GM19372 (cell line): ENCODE measurements around the gene PDE7B.
"Not testable (repeated sequence)": the region's sequence is repeated elsewhere in the genome, so short reads cannot be mapped to it uniquely, and the experiment has no call there.

Source experiments
- ATAC-seq: cut with Tn5 transposase; IDR thresholded peaks from one replicate; pipeline ENCODE4 v1.9.1; 2021; ENCODE audit warnings: mild to moderate bottlenecking, low read depth, moderate library complexity; ENCODE audit not compliant: unreplicated experiment

The PDE7B gene

DNA sequence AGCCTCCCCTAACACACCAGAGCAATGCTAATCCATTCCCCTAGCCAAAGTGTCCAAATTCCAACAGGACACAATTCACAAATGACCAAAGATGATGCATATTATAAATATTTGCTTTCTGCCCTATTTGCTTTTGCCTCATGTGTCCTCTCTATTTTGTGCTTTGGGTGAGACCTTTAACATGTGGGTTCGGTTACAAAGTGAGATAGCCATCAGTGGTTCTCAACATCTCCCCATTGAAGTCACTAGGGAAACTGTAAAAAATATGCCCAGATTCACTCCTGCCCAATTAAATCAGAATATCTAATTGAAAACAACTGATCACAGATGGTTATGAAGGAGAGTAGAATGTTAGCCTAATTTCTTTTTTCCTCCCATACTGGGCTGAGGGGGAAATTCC, 239.4 kb downstream of the PDE7B start:
- ATAC-seq, result no peak

GRCh38 chr6:136092897-136093296, 241.4 kb downstream of the PDE7B start:
- no peak for ATAC-seq

DNA sequence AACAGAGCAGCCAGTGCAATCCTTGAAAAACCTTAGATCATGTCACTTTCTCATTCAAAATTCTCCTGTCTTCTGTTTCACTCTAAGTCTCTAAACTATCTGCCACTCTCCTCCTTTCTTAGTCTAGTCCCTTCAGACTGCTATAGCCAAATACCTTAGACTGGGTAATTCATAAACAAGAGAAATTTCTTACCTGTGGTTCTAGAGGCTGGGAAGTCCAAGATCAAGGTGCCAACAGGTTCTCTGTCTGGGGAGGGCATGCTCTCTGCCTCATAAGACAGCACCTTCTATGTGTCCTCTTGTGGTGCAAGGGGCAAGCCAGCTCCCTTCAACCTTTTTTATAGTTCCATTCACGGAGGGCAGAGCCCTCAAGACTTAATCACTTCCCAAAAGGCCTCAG, 242.3 kb downstream of the PDE7B start:
- no peak for ATAC-seq

- no peak for ATAC-seq
Measured at GRCh38 chr6:136094812-136095211, 243.3 kb downstream of the PDE7B start.

GRCh38 chr6:136095986-136096385, 244.5 kb downstream of the PDE7B start:
- no peak for ATAC-seq

DNA sequence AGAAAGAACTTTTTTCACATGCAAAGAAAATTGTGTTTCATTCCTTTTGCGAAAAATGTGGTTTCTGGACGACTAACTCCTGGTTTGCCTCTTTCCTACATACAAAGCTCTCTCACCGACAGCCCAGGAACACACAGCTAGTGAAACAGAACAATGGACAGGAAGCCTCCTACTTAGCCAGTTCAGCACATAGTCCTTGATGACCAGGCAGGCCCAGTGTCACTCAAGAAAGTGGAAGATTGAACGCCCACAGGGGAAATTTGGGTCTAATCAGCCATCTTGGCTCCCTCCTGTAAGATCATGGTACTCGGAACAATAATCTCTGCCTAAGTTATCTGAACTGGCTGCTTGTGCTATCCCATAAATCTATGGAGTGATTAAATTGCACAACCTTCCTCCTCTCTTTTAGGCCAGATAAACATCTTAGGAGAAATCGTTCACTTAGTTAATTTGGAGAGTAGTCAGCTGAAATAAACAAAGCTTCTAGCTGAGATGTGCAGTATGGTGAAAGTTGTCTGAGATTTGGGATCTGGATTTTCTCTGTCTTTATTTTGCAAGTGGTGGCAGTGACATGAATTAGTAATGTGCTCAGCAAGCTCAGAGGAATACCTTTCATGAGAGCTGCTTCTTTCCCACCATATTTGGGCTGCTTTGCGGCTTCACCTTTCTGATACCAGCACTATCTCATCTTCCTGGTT, 251.6 kb downstream of the PDE7B start:
- ATAC-seq, result no peak

- no peak for ATAC-seq
Measured at GRCh38 chr6:136103763-136104311, 252.3 kb downstream of the PDE7B start.

DNA sequence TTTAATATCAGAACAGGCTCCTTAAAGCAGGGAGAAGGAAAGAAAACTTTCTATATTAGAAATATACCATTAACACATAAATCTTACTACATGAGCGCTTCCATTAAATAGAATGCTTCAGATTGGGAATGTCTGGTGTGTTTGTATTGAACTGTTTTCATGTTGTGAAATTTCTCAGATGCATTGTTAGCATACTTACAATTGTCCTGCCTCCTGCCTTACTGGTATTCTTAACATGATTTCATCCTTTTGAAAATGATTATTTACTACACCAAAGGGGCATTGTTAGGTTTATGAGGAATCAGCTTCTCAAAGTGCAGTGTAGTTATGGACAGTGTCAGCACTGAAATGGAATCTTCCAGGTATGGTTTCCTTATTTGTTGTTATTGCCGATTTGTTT, 253.1 kb downstream of the PDE7B start:
- no peak for ATAC-seq

- ATAC-seq, result not testable (repeated sequence)
Measured at GRCh38 chr6:136105797-136106196, 254.3 kb downstream of the PDE7B start.

DNA sequence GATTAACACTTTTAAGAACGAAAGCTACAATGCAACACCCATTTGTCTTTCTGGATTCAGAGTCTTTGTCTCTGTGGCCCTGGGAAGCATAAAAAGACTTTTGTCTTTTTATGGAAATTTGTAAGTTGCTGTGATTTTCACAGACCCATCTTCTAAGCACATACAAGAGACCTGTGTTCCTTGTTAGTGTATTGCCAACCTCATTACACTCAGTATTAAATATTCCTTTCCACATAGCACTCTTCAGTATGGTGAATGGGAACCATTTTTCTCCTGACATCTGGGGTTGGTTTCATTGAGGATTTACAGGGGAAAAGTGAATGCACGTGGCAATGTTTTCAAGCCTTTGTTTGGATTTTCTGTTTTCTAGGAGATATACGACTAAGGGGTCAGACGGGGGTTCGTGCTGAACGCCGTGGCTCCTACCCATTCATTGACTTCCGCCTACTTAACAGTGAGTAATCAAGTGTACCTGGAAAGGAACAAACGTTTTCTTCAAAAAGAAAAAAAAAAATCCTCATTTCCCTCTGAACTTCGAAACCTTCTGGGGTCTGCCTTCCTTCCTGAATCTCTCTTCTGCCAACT, 257.0 kb downstream of the PDE7B start:
- ATAC-seq, result no peak

GRCh38 chr6:136111831-136112230, 260.3 kb downstream of the PDE7B start:
- ATAC-seq, result no peak

DNA sequence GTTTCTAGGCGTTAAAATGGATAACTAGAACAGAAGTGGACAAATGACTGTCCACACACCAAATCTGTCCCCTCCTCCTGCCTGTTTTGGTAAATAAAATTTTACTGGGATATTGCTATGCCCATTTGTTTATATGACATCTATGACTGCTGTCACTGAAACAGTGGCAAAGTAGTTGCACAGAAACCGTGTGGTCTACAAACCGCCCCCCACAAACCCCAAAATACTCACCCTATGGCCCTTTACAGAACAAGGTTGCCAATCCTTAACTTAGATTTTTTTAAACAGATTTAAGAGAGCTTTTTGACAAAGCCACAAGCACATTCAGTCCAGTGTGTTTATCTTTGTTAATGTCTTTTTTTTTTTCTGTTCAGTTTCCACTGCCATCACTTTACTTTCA, 260.8 kb downstream of the PDE7B start:
- ATAC-seq, result no peak

GRCh38 chr6:136113736-136114173, 262.3 kb downstream of the PDE7B start:
- ATAC-seq, result no peak

DNA sequence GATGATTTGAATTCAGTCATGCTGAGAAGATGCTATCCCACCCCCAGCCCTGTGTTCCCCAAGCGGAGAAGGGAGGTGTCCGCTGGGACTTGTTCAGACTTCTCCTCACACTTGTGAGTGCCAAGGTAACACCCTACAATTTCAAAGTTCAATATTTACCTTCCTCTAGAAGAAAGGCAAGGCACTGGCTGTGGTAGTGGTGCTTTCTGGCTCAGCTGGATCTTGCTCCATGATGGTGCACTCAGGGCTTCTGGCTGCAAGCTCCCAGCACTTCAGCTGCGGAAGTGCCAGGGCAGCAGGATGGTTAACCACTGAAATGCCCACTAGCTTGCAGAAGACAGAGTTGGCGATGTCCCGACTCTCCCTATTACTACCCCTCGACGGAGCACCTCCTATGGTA, 263.2 kb downstream of the PDE7B start:
- no peak for ATAC-seq

- no peak for ATAC-seq
Measured at GRCh38 chr6:136115941-136116340, 264.4 kb downstream of the PDE7B start.

GRCh38 chr6:136117081-136117480, 265.6 kb downstream of the PDE7B start:
- no peak for ATAC-seq

GRCh38 chr6:136118787-136119186, 267.3 kb downstream of the PDE7B start:
- ATAC-seq, result no peak

- ATAC-seq, result no peak
Measured at GRCh38 chr6:136123468-136123867, 272.0 kb downstream of the PDE7B start.

DNA sequence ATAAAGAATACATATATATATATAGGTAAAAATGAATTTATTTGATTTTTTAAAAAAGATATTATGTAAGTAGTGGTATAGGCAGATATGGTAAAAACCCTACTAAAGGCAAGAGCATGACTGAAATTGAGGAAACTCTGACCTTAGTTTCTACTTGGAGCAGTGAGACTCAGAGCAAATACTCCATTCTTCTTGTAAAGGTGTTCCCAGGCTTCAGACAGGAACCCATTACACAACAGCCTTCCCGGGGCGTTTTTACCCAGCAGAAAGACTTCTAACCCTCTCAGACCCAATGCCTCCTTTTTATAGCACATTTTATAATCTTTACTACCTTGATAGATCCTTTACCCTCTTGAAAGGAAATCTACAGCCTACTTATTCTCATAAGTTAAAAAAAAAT, 274.1 kb downstream of the PDE7B start:
- ATAC-seq, result no peak

DNA sequence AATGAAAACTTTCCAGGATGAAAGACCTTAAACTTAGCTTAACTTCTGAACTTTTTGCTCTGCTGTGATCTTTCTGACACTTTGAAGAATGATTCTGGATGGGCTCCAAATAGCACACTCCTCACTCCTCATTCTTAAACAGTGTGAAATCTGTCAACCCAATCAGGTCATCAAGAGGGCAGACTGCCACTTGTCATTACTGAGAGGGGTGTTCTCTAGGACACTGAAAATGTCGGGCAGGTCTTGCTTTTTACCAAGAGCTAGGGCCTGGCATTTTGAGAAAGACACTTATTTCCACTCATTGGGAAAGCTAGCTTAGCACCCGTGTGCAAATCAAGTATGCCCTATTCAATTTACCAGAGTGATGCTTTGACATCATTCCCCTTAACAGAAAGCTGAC, 276.4 kb downstream of the PDE7B start:
- ATAC-seq, result no peak

DNA sequence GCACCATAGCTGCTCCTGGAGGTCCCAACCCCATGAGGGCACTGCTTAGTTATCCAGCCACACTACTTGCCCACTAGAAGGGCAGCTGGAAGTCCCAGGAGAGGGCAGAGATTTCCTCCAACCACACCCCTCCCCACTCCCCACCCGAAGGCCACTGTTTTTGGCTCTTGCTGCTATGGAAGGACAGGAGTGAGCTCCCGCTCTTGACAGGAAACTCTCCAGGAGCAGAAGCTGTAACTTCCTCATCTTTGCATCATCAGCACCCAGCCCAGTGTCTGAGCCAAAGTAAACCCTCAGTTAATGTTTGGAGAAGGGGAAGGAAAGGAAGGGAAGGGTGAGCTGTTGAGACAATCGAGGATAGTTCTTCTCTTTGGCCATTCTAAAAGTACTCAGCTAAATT, 277.9 kb downstream of the PDE7B start:
- ATAC-seq, result no peak

DNA sequence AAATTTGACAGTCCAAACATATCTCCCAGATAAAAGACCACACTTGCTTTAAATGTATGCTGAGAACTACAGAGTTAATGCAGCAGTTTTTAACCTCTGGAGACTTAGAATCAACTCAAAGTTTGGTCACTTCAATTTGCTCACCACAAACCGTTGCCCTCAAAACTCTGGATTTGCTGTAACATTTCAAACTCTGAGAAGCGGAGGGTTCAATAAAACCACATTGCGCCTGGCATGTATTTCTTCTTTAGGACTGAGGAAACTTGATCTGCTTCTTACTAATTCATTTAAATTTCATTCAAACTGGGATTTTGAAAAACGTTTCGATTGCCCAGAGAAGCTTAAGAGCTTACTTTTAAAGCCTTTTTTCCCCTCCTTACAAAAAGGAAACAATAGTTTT, 282.8 kb downstream of the PDE7B start:
- no peak for ATAC-seq
